ENCODE data around the gene TCAP.
A peak's percentile ranks its signal among the peaks of the same experiment; 100 is the strongest.

The TCAP gene

DNA sequence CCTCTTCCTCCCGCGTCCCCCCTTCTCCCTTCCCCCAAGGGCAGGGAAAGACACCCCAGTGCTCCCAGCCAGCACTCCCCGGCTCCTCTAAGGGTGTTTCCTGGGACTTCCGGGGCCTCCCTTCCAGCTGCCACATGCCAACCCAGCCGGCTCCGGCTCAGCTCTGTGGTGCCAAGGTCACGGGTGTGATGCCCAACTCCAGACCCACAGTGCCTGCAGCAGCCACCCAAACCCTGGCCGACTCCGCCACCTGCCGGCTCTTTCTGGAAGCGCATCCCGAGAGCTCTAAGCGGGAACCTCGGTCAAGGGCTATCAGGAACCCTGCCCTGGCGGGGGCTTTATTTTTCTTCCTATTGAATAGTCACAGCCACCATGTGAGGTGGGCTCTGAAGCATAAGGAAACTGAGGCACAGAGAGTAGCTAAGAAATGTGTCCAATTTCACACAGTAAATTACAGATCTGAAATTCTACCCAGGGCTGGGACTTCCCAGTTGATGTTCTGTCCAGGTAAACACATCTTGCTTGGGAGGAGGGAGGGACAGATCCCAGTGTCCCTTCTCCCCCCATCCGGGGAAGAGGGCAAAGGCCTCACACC, 41.7 kb upstream of the TCAP start:
- Histone ChIP-seq H3K4me3 (ENCODE audit: low read depth in 1 of 2, low read length in 2 of 2) (no peak overlapping the region), H3K9ac (ENCODE audit: low read length) (no peak overlapping the region), H3K27me3 (ENCODE audit: control insufficient read depth in 1 of 2, insufficient read depth in 2 of 2, low read length in 2 of 2) (peaks cover 22 to 38% of the 10 kb centered on the region in 2 donors), H3K9me3 (ENCODE audit: low read length) (no peaks in the 10 kb centered on the region), H3K36me3 (ENCODE audit: insufficient read depth, low read length) (no peaks in the 10 kb centered on the region), H3K27ac (ENCODE audit: low read depth, low read length) (no peak overlapping the region), H3K4me1 (ENCODE audit: insufficient read depth, low read length) (peaks cover 4% of the 10 kb centered on the region)

DNA sequence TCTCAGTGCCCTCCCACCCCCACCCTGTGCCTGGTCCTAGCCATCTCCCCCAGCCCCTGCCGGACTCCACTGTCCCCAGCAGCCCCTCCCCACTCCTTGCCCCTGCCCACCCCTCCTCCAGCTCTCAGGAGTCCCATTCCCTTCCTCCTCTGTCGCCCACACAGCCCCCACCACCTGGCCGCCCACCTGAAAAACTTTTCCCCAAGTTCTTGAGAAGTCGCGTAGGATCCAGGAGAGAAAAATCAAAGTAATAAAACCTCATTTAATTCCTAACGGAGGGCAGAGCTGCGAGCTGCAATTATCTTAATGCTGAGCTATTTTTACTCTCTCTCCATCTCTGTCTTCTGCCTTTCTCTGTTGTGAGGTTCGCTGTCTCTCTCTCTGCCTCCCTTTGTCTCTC, 40.8 kb upstream of the TCAP start:
- no peaks in the 10 kb centered on the region for H3K36me3 ChIP-seq (ENCODE audit: insufficient read depth, low read length)
- H3K9ac ChIP-seq (ENCODE audit: low read length): no peak overlapping the region
- H3K4me1 ChIP-seq (ENCODE audit: insufficient read depth, low read length): no peaks in the 10 kb centered on the region
- peaks cover 25 to 38% of the 10 kb centered on the region in 2 donors for H3K27me3 ChIP-seq (ENCODE audit: control insufficient read depth in 1 of 2, insufficient read depth in 2 of 2, low read length in 2 of 2)
- H3K27ac ChIP-seq (ENCODE audit: low read depth, low read length): no peak overlapping the region
- H3K9me3 ChIP-seq (ENCODE audit: low read length): no peaks in the 10 kb centered on the region
- H3K4me3 ChIP-seq (ENCODE audit: low read depth in 1 of 2, low read length in 2 of 2): no peak overlapping the region

GRCh38 chr17:39625198-39625785, 39.9 kb upstream of the TCAP start:
- H3K36me3 ChIP-seq (ENCODE audit: insufficient read depth, low read length): no peaks in the 10 kb centered on the region
- H3K27me3 ChIP-seq (ENCODE audit: control insufficient read depth in 1 of 2, insufficient read depth in 2 of 2, low read length in 2 of 2): peaks cover 25 to 48% of the 10 kb centered on the region in 2 donors
- H3K4me3 ChIP-seq (ENCODE audit: low read depth in 1 of 2, low read length in 2 of 2): no peak overlapping the region
- no peaks in the 10 kb centered on the region for H3K9me3 ChIP-seq (ENCODE audit: low read length)
- H3K4me1 ChIP-seq (ENCODE audit: insufficient read depth, low read length): no peaks in the 10 kb centered on the region
- H3K9ac ChIP-seq (ENCODE audit: low read length): no peak overlapping the region
- H3K27ac ChIP-seq (ENCODE audit: low read depth, low read length): no peak overlapping the region

GRCh38 chr17:39626171-39627046, 38.7 kb upstream of the TCAP start, which contains the start of gene PPP1R1B:
TSS of gene PPP1R1B (plus strand) at chr17:39626952. CDS start at chr17:39627393, 441 bp downstream.
- H3K4me1 ChIP-seq (ENCODE audit: insufficient read depth, low read length): no peaks in the 10 kb centered on the region
- H3K9me3 ChIP-seq (ENCODE audit: low read length): no peaks in the 10 kb centered on the region
- H3K27me3 ChIP-seq (ENCODE audit: control insufficient read depth in 1 of 2, insufficient read depth in 2 of 2, low read length in 2 of 2): peaks cover 25 to 53% of the 10 kb centered on the region in 2 donors
- H3K36me3 ChIP-seq (ENCODE audit: insufficient read depth, low read length): no peaks in the 10 kb centered on the region
- H3K4me3 ChIP-seq (ENCODE audit: low read depth in 1 of 2, low read length in 2 of 2): peak within 1 kb of the TSS in 1 of 2 donors; percentile 32
- H3K9ac ChIP-seq (ENCODE audit: low read length): no peak within 1 kb of the TSS
- no peak within 1 kb of the TSS for H3K27ac ChIP-seq (ENCODE audit: low read depth, low read length)

DNA sequence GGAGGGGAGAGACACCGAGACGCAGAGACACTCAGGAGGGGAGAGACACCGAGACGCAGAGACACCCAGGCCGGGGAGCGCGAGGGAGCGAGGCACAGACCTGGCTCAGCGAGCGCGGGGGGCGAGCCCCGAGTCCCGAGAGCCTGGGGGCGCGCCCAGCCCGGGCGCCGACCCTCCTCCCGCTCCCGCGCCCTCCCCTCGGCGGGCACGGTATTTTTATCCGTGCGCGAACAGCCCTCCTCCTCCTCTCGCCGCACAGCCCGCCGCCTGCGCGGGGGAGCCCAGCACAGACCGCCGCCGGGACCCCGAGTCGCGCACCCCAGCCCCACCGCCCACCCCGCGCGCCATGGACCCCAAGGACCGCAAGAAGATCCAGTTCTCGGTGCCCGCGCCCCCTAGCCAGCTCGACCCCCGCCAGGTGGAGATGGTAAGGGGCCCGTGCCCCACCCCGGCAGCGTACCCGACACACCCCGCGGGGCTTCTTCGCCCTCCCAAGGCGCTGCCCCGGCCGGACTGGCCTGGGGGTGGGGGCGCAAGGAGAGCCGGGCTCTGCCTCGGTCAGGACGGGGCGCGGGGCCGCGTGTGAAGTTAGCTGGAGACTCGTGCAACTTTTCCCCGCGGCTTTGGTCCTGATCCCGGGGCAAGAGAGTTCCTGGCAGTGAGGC, 38.0 kb upstream of the TCAP start:
- Histone ChIP-seq H3K36me3 (ENCODE audit: insufficient read depth, low read length) (no peaks in the 10 kb centered on the region), H3K4me1 (ENCODE audit: insufficient read depth, low read length) (no peaks in the 10 kb centered on the region), H3K9ac (ENCODE audit: low read length) (no peak overlapping the region), H3K27ac (ENCODE audit: low read depth, low read length) (no peak overlapping the region), H3K9me3 (ENCODE audit: low read length) (no peaks in the 10 kb centered on the region), H3K4me3 (ENCODE audit: low read depth in 1 of 2, low read length in 2 of 2) (peak overlapping the region in 1 of 2 donors; percentile 32), H3K27me3 (ENCODE audit: control insufficient read depth in 1 of 2, insufficient read depth in 2 of 2, low read length in 2 of 2) (peaks cover 25 to 59% of the 10 kb centered on the region in 2 donors)

GRCh38 chr17:39627712-39628516, 37.2 kb upstream of the TCAP start:
- Histone ChIP-seq H3K4me1 (ENCODE audit: insufficient read depth, low read length) (no peaks in the 10 kb centered on the region), H3K4me3 (ENCODE audit: low read depth in 1 of 2, low read length in 2 of 2) (no peak overlapping the region), H3K36me3 (ENCODE audit: insufficient read depth, low read length) (no peaks in the 10 kb centered on the region), H3K27me3 (ENCODE audit: control insufficient read depth in 1 of 2, insufficient read depth in 2 of 2, low read length in 2 of 2) (peaks cover 25 to 59% of the 10 kb centered on the region in 2 donors), H3K27ac (ENCODE audit: low read depth, low read length) (no peak overlapping the region), H3K9me3 (ENCODE audit: low read length) (no peaks in the 10 kb centered on the region), H3K9ac (ENCODE audit: low read length) (no peak overlapping the region)

- H3K9ac ChIP-seq (ENCODE audit: low read length): no peak overlapping the region
- no peaks in the 10 kb centered on the region for H3K9me3 ChIP-seq (ENCODE audit: low read length)
- peaks cover 25 to 59% of the 10 kb centered on the region in 2 donors for H3K27me3 ChIP-seq (ENCODE audit: control insufficient read depth in 1 of 2, insufficient read depth in 2 of 2, low read length in 2 of 2)
- H3K4me1 ChIP-seq (ENCODE audit: insufficient read depth, low read length): peaks cover under 1% of the 10 kb centered on the region
- no peaks in the 10 kb centered on the region for H3K36me3 ChIP-seq (ENCODE audit: insufficient read depth, low read length)
- H3K4me3 ChIP-seq (ENCODE audit: low read depth in 1 of 2, low read length in 2 of 2): no peak overlapping the region
- H3K27ac ChIP-seq (ENCODE audit: low read depth, low read length): no peak overlapping the region
Measured at GRCh38 chr17:39628655-39629493, 36.3 kb upstream of the TCAP start.

- Histone ChIP-seq H3K4me3 (ENCODE audit: low read depth in 1 of 2, low read length in 2 of 2) (no peak overlapping the region), H3K4me1 (ENCODE audit: insufficient read depth, low read length) (peaks cover 6% of the 10 kb centered on the region), H3K36me3 (ENCODE audit: insufficient read depth, low read length) (no peaks in the 10 kb centered on the region), H3K9ac (ENCODE audit: low read length) (no peak overlapping the region), H3K9me3 (ENCODE audit: low read length) (no peaks in the 10 kb centered on the region), H3K27me3 (ENCODE audit: control insufficient read depth in 1 of 2, insufficient read depth in 2 of 2, low read length in 2 of 2) (peaks cover 24 to 56% of the 10 kb centered on the region in 2 donors), H3K27ac (ENCODE audit: low read depth, low read length) (no peak overlapping the region)
Measured at GRCh38 chr17:39629494-39629880, 35.7 kb upstream of the TCAP start.

DNA sequence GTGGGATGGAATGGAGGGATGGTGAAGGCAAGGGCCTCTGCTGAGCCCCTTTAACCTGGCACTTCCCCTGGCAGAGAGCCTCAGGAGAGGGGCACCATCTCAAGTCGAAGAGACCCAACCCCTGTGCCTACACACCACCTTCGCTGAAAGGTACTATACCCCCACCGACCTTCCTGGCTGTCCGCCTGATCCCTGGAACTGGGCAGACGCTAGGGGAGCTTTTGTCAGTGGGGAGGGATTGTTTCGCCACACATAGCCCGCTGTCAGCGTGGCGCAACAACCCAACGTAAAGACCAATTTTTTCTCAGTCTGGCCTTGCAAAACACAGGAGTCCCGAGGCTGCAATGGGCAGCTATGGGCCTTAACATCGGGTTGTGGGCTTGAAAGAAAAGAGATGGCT, 35.3 kb upstream of the TCAP start:
- H3K27ac ChIP-seq (ENCODE audit: low read depth, low read length): no peak overlapping the region
- H3K9ac ChIP-seq (ENCODE audit: low read length): no peak overlapping the region
- H3K9me3 ChIP-seq (ENCODE audit: low read length): no peaks in the 10 kb centered on the region
- no peaks in the 10 kb centered on the region for H3K36me3 ChIP-seq (ENCODE audit: insufficient read depth, low read length)
- peaks cover 20 to 52% of the 10 kb centered on the region in 2 donors for H3K27me3 ChIP-seq (ENCODE audit: control insufficient read depth in 1 of 2, insufficient read depth in 2 of 2, low read length in 2 of 2)
- H3K4me1 ChIP-seq (ENCODE audit: insufficient read depth, low read length): peaks cover 10% of the 10 kb centered on the region
- no peak overlapping the region for H3K4me3 ChIP-seq (ENCODE audit: low read depth in 1 of 2, low read length in 2 of 2)

DNA sequence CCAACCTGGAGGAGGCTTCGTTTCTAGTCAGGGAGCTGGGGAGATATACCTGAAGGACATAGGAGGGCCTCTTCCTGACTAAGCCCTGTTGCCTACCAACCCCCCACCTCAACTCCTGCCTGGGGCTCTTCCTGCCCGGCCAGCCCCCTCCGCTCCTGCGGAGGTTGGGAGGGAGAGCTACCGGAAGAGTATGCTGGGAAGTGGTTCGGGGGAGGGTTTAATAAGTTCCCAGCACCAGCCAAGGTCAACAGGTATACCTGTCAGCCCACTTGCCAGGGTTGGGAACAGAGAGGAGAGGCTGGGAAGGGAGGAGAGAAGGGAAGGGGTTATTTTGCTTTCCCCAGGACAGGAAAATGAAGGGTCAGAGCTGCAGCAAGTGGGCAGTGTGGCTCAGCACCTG, 33.7 kb upstream of the TCAP start:
- H3K27ac ChIP-seq (ENCODE audit: low read depth, low read length): no peak overlapping the region
- H3K9ac ChIP-seq (ENCODE audit: low read length): no peak overlapping the region
- H3K27me3 ChIP-seq (ENCODE audit: control insufficient read depth in 1 of 2, insufficient read depth in 2 of 2, low read length in 2 of 2): peaks cover 10 to 39% of the 10 kb centered on the region in 2 donors
- H3K4me3 ChIP-seq (ENCODE audit: low read depth in 1 of 2, low read length in 2 of 2): no peak overlapping the region
- no peaks in the 10 kb centered on the region for H3K36me3 ChIP-seq (ENCODE audit: insufficient read depth, low read length)
- H3K4me1 ChIP-seq (ENCODE audit: insufficient read depth, low read length): peaks cover 16% of the 10 kb centered on the region
- no peaks in the 10 kb centered on the region for H3K9me3 ChIP-seq (ENCODE audit: low read length)
